ENCODE results near the gene CERK. TPM values are rescaled to one million over a fixed set of nuclear protein-coding genes. Genes with fewer than 3 reads are reported as not detected.

The CERK gene
- total RNA-seq, 1 experiment from 2014 or later = 45.6 TPM

DNA sequence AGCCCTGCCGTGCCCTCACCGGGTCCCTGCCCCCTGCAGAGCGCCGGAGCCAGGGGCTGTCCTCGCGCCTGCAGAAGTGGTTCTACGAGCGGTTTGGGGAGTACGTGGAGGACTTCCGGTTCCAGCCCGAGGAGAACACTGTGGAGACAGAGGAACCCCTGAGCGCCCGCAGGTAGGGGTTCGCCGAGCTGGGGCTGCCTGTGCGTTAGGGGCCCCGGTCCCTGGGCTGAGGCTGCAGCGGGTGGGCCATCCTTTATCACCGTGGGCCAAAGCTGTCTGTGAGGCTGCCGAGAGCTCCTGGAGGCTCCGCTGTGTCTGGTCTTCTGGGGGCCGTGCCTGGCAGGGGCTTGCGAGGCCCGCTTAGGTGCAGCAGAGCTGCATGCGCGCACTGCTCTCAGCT is 75.1 kb downstream of the CERK start:
- Mint-ChIP-seq H3K27me3 (ENCODE audit: low read depth) (no peaks in the 10 kb centered on the region), H3K9me3 (no peaks in the 10 kb centered on the region), H3K27ac (no peak overlapping the region), H3K4me3 (no peak overlapping the region), H3K4me1 (peaks cover 5% of the 10 kb centered on the region), H3K36me3 (no peaks in the 10 kb centered on the region)
- no peak for DNase-seq (ENCODE audit: low spot score)
- ChIA-PET POLR2A (no interaction called here), CTCF (no interaction called here)
- no peak for TF ChIP-seq MYBL2 (CRISPR knock-in tag; IDR thresholded peaks at IDR 0.05)
- no peak for TF ChIP-seq TCF7 (CRISPR knock-in tag; IDR thresholded peaks at IDR 0.05; ENCODE audit: low read depth)
- no peak for TF ChIP-seq GABPB1 (CRISPR knock-in tag; IDR thresholded peaks at IDR 0.05)
- TF ChIP-seq ATF1 (CRISPR knock-in tag; IDR thresholded peaks at IDR 0.05) = no peak
- TF ChIP-seq, protein P1, sequence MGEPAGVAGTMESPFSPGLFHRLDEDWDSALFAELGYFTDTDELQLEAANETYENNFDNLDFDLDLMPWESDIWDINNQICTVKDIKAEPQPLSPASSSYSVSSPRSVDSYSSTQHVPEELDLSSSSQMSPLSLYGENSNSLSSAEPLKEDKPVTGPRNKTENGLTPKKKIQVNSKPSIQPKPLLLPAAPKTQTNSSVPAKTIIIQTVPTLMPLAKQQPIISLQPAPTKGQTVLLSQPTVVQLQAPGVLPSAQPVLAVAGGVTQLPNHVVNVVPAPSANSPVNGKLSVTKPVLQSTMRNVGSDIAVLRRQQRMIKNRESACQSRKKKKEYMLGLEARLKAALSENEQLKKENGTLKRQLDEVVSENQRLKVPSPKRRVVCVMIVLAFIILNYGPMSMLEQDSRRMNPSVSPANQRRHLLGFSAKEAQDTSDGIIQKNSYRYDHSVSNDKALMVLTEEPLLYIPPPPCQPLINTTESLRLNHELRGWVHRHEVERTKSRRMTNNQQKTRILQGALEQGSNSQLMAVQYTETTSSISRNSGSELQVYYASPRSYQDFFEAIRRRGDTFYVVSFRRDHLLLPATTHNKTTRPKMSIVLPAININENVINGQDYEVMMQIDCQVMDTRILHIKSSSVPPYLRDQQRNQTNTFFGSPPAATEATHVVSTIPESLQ (CRISPR knock-in tag; IDR thresholded peaks at IDR 0.05) = no peak
- TF ChIP-seq, protein P2, sequence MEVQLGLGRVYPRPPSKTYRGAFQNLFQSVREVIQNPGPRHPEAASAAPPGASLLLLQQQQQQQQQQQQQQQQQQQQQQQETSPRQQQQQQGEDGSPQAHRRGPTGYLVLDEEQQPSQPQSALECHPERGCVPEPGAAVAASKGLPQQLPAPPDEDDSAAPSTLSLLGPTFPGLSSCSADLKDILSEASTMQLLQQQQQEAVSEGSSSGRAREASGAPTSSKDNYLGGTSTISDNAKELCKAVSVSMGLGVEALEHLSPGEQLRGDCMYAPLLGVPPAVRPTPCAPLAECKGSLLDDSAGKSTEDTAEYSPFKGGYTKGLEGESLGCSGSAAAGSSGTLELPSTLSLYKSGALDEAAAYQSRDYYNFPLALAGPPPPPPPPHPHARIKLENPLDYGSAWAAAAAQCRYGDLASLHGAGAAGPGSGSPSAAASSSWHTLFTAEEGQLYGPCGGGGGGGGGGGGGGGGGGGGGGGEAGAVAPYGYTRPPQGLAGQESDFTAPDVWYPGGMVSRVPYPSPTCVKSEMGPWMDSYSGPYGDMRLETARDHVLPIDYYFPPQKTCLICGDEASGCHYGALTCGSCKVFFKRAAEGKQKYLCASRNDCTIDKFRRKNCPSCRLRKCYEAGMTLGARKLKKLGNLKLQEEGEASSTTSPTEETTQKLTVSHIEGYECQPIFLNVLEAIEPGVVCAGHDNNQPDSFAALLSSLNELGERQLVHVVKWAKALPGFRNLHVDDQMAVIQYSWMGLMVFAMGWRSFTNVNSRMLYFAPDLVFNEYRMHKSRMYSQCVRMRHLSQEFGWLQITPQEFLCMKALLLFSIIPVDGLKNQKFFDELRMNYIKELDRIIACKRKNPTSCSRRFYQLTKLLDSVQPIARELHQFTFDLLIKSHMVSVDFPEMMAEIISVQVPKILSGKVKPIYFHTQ (CRISPR knock-in tag; IDR thresholded peaks at IDR 0.05) = no peak
- TF ChIP-seq, protein P3, sequence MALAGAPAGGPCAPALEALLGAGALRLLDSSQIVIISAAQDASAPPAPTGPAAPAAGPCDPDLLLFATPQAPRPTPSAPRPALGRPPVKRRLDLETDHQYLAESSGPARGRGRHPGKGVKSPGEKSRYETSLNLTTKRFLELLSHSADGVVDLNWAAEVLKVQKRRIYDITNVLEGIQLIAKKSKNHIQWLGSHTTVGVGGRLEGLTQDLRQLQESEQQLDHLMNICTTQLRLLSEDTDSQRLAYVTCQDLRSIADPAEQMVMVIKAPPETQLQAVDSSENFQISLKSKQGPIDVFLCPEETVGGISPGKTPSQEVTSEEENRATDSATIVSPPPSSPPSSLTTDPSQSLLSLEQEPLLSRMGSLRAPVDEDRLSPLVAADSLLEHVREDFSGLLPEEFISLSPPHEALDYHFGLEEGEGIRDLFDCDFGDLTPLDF (CRISPR knock-in tag; IDR thresholded peaks at IDR 0.05) = no peak
- TF ChIP-seq NR2C2 (CRISPR knock-in tag; IDR thresholded peaks at IDR 0.05) = no peak
- TF ChIP-seq, protein P4, sequence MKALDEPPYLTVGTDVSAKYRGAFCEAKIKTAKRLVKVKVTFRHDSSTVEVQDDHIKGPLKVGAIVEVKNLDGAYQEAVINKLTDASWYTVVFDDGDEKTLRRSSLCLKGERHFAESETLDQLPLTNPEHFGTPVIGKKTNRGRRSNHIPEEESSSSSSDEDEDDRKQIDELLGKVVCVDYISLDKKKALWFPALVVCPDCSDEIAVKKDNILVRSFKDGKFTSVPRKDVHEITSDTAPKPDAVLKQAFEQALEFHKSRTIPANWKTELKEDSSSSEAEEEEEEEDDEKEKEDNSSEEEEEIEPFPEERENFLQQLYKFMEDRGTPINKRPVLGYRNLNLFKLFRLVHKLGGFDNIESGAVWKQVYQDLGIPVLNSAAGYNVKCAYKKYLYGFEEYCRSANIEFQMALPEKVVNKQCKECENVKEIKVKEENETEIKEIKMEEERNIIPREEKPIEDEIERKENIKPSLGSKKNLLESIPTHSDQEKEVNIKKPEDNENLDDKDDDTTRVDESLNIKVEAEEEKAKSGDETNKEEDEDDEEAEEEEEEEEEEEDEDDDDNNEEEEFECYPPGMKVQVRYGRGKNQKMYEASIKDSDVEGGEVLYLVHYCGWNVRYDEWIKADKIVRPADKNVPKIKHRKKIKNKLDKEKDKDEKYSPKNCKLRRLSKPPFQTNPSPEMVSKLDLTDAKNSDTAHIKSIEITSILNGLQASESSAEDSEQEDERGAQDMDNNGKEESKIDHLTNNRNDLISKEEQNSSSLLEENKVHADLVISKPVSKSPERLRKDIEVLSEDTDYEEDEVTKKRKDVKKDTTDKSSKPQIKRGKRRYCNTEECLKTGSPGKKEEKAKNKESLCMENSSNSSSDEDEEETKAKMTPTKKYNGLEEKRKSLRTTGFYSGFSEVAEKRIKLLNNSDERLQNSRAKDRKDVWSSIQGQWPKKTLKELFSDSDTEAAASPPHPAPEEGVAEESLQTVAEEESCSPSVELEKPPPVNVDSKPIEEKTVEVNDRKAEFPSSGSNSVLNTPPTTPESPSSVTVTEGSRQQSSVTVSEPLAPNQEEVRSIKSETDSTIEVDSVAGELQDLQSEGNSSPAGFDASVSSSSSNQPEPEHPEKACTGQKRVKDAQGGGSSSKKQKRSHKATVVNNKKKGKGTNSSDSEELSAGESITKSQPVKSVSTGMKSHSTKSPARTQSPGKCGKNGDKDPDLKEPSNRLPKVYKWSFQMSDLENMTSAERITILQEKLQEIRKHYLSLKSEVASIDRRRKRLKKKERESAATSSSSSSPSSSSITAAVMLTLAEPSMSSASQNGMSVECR (CRISPR knock-in tag; IDR thresholded peaks at IDR 0.05; ENCODE audit: borderline replicate concordance) = no peak
- no peak for ATAC-seq

DNA sequence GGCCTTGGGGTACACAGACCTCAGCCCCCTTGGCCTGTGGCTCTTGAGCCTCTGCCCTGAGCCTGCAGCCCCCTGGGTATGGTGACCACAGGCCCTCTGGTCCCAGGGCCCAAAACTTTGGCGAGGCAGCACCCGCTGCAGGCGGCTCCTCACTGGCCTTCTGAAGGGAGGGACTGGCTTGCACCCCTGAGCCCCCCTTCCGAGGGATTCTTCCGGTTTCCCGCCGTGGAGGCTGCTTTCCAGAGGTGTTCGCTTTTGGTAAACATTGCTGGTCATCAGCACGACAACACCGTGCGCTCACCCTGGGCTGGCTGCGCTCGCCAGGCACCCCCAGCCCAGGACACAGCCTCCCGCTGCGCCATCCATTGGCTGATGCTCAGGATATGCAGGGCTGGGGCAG is 75.8 kb downstream of the CERK start:
- H3K9me3 Mint-ChIP-seq = no peaks in the 10 kb centered on the region
- peaks cover 5% of the 10 kb centered on the region for H3K4me1 Mint-ChIP-seq
- DNase-seq (ENCODE audit: low spot score) = no peak
- peak overlapping the region; percentile 45; the same call in 1 of the 2 replicates for H3K27ac Mint-ChIP-seq
- POLR2A ChIA-PET = no interaction called here
- ATAC-seq = no peak
- no peak overlapping the region for H3K4me3 Mint-ChIP-seq
- TF ChIP-seq, protein P5, sequence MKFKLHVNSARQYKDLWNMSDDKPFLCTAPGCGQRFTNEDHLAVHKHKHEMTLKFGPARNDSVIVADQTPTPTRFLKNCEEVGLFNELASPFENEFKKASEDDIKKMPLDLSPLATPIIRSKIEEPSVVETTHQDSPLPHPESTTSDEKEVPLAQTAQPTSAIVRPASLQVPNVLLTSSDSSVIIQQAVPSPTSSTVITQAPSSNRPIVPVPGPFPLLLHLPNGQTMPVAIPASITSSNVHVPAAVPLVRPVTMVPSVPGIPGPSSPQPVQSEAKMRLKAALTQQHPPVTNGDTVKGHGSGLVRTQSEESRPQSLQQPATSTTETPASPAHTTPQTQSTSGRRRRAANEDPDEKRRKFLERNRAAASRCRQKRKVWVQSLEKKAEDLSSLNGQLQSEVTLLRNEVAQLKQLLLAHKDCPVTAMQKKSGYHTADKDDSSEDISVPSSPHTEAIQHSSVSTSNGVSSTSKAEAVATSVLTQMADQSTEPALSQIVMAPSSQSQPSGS (CRISPR knock-in tag; IDR thresholded peaks at IDR 0.05; ENCODE audit: borderline replicate concordance, low read depth) = no peak
- no peak for TF ChIP-seq GTF2I (CRISPR knock-in tag; conservative IDR thresholded peaks at IDR 0.05)
- TF ChIP-seq, protein P6, sequence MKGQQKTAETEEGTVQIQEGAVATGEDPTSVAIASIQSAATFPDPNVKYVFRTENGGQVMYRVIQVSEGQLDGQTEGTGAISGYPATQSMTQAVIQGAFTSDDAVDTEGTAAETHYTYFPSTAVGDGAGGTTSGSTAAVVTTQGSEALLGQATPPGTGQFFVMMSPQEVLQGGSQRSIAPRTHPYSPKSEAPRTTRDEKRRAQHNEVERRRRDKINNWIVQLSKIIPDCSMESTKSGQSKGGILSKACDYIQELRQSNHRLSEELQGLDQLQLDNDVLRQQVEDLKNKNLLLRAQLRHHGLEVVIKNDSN (CRISPR knock-in tag; IDR thresholded peaks at IDR 0.05) = no peak
- TF ChIP-seq, protein P7, sequence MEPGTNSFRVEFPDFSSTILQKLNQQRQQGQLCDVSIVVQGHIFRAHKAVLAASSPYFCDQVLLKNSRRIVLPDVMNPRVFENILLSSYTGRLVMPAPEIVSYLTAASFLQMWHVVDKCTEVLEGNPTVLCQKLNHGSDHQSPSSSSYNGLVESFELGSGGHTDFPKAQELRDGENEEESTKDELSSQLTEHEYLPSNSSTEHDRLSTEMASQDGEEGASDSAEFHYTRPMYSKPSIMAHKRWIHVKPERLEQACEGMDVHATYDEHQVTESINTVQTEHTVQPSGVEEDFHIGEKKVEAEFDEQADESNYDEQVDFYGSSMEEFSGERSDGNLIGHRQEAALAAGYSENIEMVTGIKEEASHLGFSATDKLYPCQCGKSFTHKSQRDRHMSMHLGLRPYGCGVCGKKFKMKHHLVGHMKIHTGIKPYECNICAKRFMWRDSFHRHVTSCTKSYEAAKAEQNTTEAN (CRISPR knock-in tag; IDR thresholded peaks at IDR 0.05) = no peak
- no peak for TF ChIP-seq JUN (CRISPR knock-in tag; IDR thresholded peaks at IDR 0.05)
- H3K27me3 Mint-ChIP-seq (ENCODE audit: low read depth) = no peaks in the 10 kb centered on the region
- CTCF ChIA-PET = no interaction called here
- H3K36me3 Mint-ChIP-seq = no peaks in the 10 kb centered on the region

Measured in WTC11 (cell line).